Muscle of arm (tissue), 14 donors: ENCODE measurements around the gene SAGE1. TPM values are rescaled to one million over a fixed set of nuclear protein-coding genes. Genes with fewer than 3 reads are reported as not detected.
"Not testable (repeated sequence)": the region's sequence is repeated elsewhere in the genome, so short reads cannot be mapped to it uniquely, and the experiment has no call there.

Experiments used
- DNase-seq: peaks from one replicate; pipeline ENCODE4 v3.0.0-alpha.2; 2013
- long read RNA-seq, 11 donors: transcript quantifications; one replicate each; lab custom pipeline, GENCODE V29; 2026
- polyA plus RNA-seq, 12 donors: library from polyadenylated mRNA; unstranded; fragments of 120-200 nt; gene quantifications; one replicate each; pipeline ENCODE4 v1.2.1, GENCODE V29; 2013; ENCODE audit not compliant: insufficient read length in 12 of 12

Gene SAGE1, protein sequence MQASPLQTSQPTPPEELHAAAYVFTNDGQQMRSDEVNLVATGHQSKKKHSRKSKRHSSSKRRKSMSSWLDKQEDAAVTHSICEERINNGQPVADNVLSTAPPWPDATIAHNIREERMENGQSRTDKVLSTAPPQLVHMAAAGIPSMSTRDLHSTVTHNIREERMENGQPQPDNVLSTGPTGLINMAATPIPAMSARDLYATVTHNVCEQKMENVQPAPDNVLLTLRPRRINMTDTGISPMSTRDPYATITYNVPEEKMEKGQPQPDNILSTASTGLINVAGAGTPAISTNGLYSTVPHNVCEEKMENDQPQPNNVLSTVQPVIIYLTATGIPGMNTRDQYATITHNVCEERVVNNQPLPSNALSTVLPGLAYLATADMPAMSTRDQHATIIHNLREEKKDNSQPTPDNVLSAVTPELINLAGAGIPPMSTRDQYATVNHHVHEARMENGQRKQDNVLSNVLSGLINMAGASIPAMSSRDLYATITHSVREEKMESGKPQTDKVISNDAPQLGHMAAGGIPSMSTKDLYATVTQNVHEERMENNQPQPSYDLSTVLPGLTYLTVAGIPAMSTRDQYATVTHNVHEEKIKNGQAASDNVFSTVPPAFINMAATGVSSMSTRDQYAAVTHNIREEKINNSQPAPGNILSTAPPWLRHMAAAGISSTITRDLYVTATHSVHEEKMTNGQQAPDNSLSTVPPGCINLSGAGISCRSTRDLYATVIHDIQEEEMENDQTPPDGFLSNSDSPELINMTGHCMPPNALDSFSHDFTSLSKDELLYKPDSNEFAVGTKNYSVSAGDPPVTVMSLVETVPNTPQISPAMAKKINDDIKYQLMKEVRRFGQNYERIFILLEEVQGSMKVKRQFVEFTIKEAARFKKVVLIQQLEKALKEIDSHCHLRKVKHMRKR
- not detected for polyA plus RNA-seq
- long read RNA-seq, donor 1: 0 reads
- long read RNA-seq, donor 2: 0 reads
- long read RNA-seq, donor 3: 0 reads
- long read RNA-seq, donor 4: 0 reads
- long read RNA-seq, donor 5, partial matches to known transcripts: 7 of 7 reads
- long read RNA-seq, donor 5, other reads (novel, unspliced or antisense): 0 of 7 reads
- long read RNA-seq, donor 6: 0 reads
- long read RNA-seq, donor 7: 0 reads
- long read RNA-seq, donor 8: 0 reads
- long read RNA-seq, donor 9: 0 reads
- long read RNA-seq, donor 10: 0 reads
- long read RNA-seq, donor 11: 0 reads

DNA sequence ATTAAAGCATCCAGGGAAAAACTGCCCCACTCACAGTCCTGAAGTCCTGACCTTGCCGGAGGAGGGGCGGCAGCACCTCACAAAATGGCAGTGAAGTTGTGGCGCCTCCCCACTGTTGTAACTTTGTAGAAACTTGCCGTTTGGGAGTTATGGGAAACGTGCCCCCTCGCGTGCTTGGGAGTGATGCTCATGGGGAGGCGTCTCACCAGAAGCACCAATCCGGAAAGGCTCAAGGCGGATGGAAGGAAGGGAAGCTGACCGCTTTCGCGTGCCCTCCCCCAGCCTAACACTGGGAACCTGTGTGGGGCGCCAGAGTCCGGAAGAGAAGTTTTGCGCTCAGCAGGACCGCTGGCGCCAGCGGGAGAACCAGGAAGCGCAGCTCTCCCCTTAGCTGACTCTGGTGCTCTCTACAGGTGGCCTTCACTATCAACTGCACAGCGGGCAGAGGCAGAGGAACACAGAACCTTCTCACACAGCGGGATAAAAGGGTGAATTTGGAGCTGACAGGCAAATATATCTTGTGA, at the start of gene SAGE1, which contains the start of gene CT45A10:
Gene SAGE1 (plus strand): TSS at position 423 of the 524 bp plus-strand sequence. CDS start 2,527 bp downstream, outside the sequence.
Gene CT45A10 (minus strand): TSS at position 151 of the 524 bp plus-strand sequence. CDS start 8,100 bp downstream, outside the sequence.
- DNase-seq: no peak

DNA sequence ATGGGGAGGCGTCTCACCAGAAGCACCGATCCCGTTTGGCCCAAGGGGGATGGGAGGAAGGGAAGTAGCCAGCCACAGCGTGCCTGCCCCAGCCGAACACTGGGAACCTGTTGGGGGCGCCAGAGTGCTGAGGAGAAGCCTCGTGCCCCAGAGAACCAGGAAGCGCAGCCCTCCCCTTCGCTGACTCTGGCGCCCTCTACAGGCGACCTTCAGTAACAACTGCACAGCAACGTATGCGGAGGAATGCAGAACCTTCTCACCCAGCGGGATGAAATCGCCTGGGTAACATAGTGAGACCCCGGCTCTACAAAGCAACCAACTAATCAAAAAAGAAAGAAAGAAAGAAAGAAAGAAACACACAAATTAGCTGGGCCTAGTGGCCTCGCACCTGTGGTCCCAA, 39.1 kb upstream of the SAGE1 start, which contains the start of gene CT45A8:
Gene CT45A8 (minus strand): TSS at position 101 of the 400 bp plus-strand sequence. CDS start 3,755 bp downstream, outside the sequence.
- not testable (repeated sequence) for DNase-seq

DNA sequence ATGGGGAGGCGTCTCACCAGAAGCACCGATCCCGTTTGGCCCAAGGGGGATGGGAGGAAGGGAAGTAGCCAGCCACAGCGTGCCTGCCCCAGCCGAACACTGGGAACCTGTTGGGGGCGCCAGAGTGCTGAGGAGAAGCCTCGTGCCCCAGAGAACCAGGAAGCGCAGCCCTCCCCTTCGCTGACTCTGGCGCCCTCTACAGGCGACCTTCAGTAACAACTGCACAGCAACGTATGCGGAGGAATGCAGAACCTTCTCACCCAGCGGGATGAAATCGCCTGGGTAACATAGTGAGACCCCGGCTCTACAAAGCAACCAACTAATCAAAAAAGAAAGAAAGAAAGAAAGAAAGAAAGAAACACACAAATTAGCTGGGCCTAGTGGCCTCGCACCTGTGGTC, 21.8 kb upstream of the SAGE1 start, which contains the start of gene CT45A9:
Gene CT45A9 (minus strand): TSS at position 101 of the 400 bp plus-strand sequence. CDS start 3,751 bp downstream, outside the sequence.
- not testable (repeated sequence) for DNase-seq

DNA sequence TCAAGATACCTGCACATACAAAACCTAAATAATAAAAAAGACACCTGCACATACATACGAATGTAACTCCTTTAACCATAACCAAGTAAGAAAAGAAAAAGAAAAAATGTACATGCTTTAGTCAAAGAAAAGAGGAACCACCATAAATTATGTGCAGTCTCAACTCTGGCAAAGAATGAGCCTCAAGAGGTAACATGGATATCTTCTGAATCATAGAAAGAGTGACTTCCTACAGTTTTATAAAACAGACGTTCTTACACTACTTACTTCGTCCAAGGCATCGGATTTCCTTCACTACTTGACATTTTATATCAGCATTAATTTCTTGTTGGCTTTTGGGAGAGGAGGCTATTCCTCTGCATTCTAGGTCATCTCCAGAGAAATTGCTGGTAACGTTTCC, 10.8 kb upstream of the SAGE1 start:
- DNase-seq: not testable (repeated sequence)

DNA sequence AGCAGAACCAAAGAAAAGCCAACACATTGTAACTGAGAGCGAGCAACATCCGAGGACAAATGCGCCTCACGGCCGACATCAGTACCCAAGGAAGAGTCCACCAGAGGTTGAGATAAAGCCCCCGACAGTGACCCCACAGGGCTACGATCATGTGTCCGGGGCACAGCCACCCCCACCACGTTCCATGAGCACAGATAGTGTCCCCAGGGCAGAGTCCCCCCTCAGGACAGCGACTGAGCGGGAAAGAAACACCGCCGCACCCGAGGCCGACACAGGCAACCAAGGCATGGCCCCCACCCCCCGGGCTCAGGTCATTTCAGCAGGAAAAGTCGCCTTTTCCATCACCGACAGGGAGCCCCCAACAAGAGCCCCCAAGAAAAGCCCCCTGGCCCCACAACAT, 5.3 kb upstream of the SAGE1 start:
- DNase-seq: not testable (repeated sequence)

DNA sequence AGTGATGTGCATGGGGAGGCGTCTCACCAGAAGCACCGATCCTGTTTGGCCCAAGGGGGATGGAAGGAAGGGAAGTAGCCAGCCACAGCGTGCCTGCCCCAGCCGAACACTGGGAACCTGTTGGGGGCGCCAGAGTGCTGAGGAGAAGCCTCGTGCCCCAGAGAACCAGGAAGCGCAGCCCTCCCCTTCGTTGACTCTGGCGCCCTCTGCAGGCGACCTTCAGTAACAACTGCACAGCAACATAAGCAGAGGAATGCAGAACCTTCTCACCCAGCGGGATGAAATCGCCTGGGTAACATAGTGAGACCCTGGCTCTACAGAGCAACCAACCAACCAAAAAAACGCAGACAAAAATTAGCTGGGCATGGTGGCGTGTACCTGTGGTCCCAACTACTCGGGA, 4.5 kb upstream of the SAGE1 start:
- DNase-seq: not testable (repeated sequence)

DNA sequence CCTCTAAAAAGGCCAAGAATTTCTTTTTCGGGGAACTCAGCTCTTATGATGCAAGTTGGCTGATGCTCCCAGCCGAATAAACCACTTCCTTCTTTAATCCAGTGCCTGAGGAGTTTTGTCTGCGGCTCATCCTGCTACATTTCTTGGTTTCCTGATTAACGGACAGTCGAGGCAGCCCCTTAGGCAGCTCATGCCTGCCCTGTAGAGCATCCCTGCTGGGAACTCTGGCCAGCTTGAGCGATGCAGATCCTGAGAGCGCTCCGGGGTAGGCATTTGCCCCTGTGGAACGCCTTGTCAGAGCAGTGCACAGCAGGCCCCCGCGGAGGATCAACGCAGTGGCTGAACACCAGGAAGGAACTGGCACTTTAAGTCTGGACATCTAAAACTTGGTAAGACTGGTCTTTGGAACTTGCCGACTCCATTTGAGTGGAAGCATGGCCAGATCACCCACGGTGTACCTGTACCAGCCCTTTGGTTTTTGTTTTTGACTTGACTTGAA, 3.4 kb upstream of the SAGE1 start:
- DNase-seq: no peak

DNA sequence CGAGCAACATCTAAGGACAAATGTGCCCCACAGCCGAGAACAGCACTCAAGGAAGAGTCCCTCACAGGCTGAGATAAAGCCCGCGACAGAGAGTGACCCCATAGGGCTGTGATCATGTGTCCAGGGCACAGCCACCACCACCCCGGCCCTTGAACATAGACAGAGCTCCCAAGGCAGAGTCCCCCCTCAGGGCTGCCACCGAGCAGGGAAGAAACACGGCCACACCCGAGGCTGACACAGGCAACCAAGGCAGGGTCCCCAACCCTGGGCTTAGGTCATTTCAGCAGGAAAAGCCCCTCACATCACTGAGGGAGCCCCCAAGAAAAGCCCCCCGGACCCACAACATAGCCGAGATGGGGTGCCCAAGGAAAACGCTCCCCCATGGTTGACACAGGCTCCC, 735 bp upstream of the SAGE1 start:
- DNase-seq: no peak

DNA sequence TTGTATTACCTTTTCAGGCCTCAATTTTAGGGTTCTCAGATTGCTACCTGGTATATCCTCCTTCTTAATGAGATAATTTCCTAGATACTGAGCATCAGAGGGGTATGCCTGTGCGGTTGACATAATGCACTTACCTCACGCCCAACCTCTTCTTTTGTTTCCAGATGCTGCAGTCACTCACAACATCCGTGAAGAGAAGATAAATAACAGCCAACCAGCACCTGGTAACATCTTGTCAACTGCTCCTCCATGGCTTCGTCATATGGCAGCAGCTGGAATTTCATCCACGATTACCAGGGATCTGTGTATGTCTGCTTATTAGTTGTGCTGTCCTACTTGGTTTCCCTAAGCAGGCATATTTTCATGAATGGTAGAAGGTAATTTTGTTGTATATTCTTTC, 16.7 kb downstream of the SAGE1 start:
- DNase-seq: no peak

DNA sequence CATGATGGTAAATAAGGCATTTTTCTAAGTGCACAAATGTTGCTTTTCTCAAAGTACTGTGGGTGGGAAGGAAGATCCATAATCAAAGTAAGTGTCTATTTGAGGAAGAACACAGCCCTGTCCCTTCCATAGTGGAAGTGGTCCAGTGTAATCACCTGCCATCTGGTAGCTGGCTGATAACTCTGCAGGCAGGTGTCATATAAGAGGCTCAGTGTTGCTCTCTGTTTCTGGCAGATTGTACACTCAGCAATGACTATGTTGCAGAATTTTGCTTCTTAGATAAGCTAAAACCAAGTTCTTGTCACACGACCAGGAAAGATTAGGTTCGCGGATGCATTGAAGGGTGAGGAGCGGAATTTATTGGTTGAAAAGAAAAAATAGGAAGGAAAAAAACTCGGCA, 20.9 kb downstream of the SAGE1 start:
- DNase-seq: no peak

DNA sequence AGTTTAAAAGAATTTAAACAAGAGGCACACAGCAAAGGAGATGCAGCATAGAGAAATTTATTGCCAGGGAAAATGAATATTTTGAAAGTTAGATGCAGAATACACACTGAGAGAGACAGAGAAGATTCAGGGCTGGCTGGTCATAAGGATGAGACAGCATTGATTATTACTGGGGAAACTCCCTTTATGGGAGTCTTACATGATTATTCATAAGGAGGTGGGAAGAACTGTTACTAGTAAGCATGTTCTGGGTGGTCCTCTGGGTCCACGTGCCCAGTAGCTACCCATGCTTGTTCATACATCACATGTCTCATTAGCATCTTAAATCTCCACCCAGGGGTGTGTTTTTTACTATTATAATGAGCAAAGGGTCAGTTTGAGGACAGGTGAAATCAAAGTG, 27.0 kb downstream of the SAGE1 start:
- DNase-seq: not testable (repeated sequence)

DNA sequence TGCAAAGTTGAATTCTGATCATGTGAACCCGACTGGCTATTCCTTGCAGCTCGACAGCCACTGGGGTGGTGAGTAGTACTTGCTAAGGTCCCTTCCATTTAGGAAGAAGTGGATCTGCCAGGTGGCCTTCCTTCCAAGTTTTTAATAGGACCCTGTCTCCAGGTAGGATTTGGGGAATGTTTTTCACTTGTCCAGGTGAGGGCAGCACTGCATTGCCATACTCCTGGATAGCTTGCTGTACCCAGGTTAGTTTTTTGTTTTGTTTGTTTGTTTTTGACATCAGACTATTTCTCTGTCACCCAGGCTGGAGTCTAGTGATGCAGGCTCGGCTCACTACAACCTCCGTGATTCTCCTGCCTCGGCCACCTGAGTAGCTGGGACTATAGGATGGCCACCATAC, 29.8 kb downstream of the SAGE1 start:
- no peak for DNase-seq

DNA sequence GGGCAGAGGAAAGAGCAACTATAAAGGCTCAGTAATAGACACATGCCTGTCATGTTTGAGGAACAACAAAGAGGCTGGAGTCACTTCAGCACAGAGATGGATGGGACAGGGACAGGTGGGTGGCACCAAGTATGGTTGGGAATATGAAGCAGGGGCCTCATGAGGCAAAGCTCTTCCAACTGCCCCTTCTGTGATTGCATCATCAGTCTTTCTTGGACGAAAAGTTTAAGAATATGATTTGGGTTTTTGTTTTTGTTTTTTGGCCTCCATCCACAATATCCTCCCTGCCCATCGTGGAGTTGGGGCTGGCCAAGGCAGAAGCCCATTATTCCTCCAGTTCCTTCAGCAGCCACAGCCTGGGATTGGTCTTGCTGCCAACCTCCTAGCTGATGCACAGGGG, 34.4 kb downstream of the SAGE1 start:
- DNase-seq: no peak

DNA sequence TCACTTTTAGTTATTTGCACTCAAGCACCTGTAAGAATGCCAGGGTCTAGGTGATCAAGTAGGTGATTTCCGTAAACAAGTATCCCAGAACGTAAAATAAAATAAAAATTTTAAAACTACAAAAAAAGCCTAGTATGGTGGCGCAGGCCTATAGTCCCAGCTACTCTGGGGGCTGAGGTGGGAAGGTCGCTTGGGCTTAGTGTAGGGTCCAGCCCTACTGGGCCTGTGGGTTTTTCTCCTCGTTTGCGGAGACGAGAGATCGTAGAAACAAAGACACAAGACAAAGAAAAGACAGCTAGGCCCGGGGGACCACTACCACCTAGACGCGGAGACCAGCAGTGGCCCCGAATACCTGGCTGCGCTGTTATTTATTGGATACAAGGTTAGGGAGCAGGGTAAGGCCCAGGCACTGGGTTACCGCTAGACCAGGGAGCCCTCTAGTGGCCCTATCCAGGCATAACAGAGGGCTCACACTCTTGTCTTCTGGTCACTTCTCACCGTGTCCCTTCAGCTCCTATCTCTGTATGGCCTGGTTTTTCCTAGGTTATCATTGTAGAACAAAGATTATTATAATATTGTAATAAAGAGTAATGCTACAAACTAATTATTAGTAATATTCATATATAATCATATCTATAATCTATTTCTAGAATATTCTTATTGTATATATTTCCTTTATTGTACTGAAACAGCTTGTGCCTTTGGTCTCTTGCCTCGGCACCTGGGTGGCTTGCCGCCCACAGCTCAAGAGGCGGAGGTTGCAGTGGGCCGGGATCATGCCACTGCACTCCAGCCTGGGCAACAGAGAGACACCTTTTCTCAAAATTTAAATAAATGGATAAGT, 38.4 kb downstream of the SAGE1 start:
- peak; percentile 20 for DNase-seq

DNA sequence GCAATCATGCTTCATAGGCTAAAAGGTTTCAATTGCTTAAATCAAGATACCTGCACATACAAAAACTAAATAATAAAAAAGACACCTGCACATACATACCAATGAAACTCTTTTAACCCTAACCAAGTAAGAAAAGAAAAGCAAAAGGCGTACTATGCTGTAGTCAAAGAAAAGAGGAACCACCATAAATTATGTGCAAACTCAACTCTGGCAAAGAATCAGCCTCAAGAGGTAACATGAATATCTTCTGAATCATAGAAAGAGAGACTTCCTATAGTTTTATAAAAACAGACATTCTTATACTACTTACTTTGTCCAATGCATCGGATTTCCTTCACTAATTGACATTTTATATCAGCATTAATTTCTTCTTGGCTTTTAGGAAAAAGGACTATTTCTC, 51.0 kb downstream of the SAGE1 start:
- no peak for DNase-seq

DNA sequence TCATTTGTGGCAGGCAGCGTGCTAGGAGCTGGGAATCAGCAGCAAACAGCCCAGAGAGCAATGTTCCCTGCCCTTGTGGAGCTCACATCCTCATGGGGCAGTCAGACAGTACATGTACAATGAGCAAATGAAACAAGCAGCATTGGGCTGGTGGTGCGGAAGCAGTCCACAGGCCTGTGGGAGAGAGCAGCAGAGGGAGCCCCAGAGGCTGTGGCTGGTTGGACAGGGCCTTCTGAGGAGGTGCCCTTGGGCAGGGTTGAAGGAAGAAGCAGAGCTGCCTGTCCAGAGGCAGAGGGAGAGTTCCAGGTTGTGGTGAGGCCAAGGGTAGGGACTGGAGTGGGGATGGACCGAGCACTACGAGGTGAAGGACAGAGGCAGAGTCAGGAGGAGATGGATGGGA, 57.8 kb downstream of the SAGE1 start:
- DNase-seq: no peak
